Activated CD8-positive, alpha-beta memory T cell treated with anti-CD3 and anti-CD28 coated beads for 4 hours (primary cell): ENCODE measurements around the gene SPSB3.

ENCODE experiments used
- DNase-seq, 2 donors: peaks; one replicate each; pipeline ENCODE4 v3.0.0-alpha.2; 2020; ENCODE audit warnings: low read depth in 2 of 2

Gene SPSB3

GRCh38 chr16:1782408-1783264 is at the start of gene SPSB3, which contains the start of gene NUBP2:
Gene SPSB3, minus strand, starts transcription at chr16:1782571. Its CDS starts 1,088 bp downstream, at chr16:1781483.
Gene NUBP2, plus strand, starts transcription at chr16:1782960. Its CDS starts 61 bp downstream, at chr16:1783021.
- DNase-seq, result peak; percentile 91 to 97

- no peak for DNase-seq
These were observed 49.1 kb upstream of the SPSB3 start for GRCh38 chr16:1831186-1832075.

- no peak for DNase-seq
These were observed 47.8 kb upstream of the SPSB3 start for GRCh38 chr16:1830213-1830612.

GRCh38 chr16:1828645-1829410 is 46.5 kb upstream of the SPSB3 start:
- DNase-seq, result no peak

- DNase-seq, result peak; percentile 75 to 76
These were observed 44.6 kb upstream of the SPSB3 start, which contains the start of the genes FAHD1 and HAGH for GRCh38 chr16:1826691-1827573. Gene FAHD1, plus strand, starts transcription at chr16:1827206. Its CDS starts 33 bp downstream, at chr16:1827239. Gene HAGH, minus strand, starts transcription at chr16:1826825. Its CDS starts 38 bp downstream, at chr16:1826787.

GRCh38 chr16:1825864-1826690 is 43.7 kb upstream of the SPSB3 start:
- DNase-seq, result peak; percentile 24 to 42

GRCh38 chr16:1825381-1825863 is 43.1 kb upstream of the SPSB3 start:
- DNase-seq, result no peak

GRCh38 chr16:1823821-1824220 is 41.5 kb upstream of the SPSB3 start:
- DNase-seq, result no peak

- DNase-seq, result no peak
These were observed 40.4 kb upstream of the SPSB3 start for GRCh38 chr16:1822801-1823200.

GRCh38 chr16:1821861-1822611 is 39.7 kb upstream of the SPSB3 start:
- no peak for DNase-seq

- DNase-seq, result no peak
These were observed 38.5 kb upstream of the SPSB3 start for GRCh38 chr16:1820946-1821290.

- no peak for DNase-seq
These were observed 38.0 kb upstream of the SPSB3 start for GRCh38 chr16:1820096-1820945.

- DNase-seq, result no peak
These were observed 37.2 kb upstream of the SPSB3 start for GRCh38 chr16:1819611-1820010.

GRCh38 chr16:1818873-1819525 is 36.6 kb upstream of the SPSB3 start:
- DNase-seq, result no peak

- no peak for DNase-seq
These were observed 36.0 kb upstream of the SPSB3 start for GRCh38 chr16:1818204-1818872.

- no peak for DNase-seq
These were observed 35.3 kb upstream of the SPSB3 start for GRCh38 chr16:1817716-1818115.

- DNase-seq, result no peak
These were observed 34.9 kb upstream of the SPSB3 start for GRCh38 chr16:1817276-1817589.
